H9 (cell line): ENCODE results near the gene SYT9. TPM values are rescaled to one million over a fixed set of nuclear protein-coding genes. Genes with fewer than 3 reads are reported as not detected.

ENCODE experiments used
- DNase-seq: peaks from one replicate; pipeline ENCODE4 v3.0.0-alpha.2; 2017
- H2AFZ ChIP-seq: one replicate; pipeline ENCODE4 v1.6.1; 2013; ENCODE audit warnings: mild to moderate bottlenecking, low read length, control low read depth, moderate library complexity
- H2AK5ac ChIP-seq: 2 replicates; pipeline ENCODE4 v1.6.1; 2013; ENCODE audit warnings: low read length, control low read depth, mixed read lengths; ENCODE audit not compliant: insufficient read length
- H2BK120ac ChIP-seq: one replicate; pipeline ENCODE4 v1.6.1; 2013; ENCODE audit warnings: low read depth, mild to moderate bottlenecking, low read length, control low read depth, inconsistent platforms; ENCODE audit not compliant: poor library complexity, severe bottlenecking
- H2BK12ac ChIP-seq: 2 replicates; pipeline ENCODE4 v1.6.1; 2013; ENCODE audit warnings: low read length, control low read depth, mixed read lengths, low read depth; ENCODE audit not compliant: insufficient read length
- H2BK15ac ChIP-seq: 2 replicates; pipeline ENCODE4 v1.6.1; 2013; ENCODE audit warnings: low read depth, low read length, control low read depth
- H2BK20ac ChIP-seq: one replicate; pipeline ENCODE4 v1.6.1; 2013; ENCODE audit warnings: low read depth, mild to moderate bottlenecking, low read length, control low read depth, inconsistent platforms; ENCODE audit not compliant: poor library complexity, severe bottlenecking
- H2BK5ac ChIP-seq: 2 replicates; pipeline ENCODE4 v1.6.1; 2013; ENCODE audit warnings: low read length, control low read depth, mixed read lengths; ENCODE audit not compliant: insufficient read length
- H3K14ac ChIP-seq: 2 replicates; pipeline ENCODE4 v1.6.1; 2013; ENCODE audit warnings: low read length, control low read depth; ENCODE audit not compliant: insufficient read depth
- H3K18ac ChIP-seq: 2 replicates; pipeline ENCODE4 v1.6.1; 2013; ENCODE audit warnings: low read depth, mild to moderate bottlenecking, mixed read lengths, low read length, control low read depth; ENCODE audit not compliant: insufficient read length
- H3K23ac ChIP-seq: 2 replicates; pipeline ENCODE4 v1.6.1; 2013; ENCODE audit warnings: low read length, control low read depth, mixed read lengths, low read depth; ENCODE audit not compliant: insufficient read length
- H3K23me2 ChIP-seq: 2 replicates; pipeline ENCODE4 v1.6.1; 2013; ENCODE audit warnings: low read depth, mild to moderate bottlenecking, mixed read lengths, low read length, control low read depth; ENCODE audit not compliant: insufficient read length, poor library complexity, severe bottlenecking
- H3K27ac ChIP-seq: 2 replicates; pipeline ENCODE4 v1.5.1; 2013; ENCODE audit warnings: low read length, control low read depth, mixed read lengths, low read depth; ENCODE audit not compliant: insufficient read length
- H3K27me3 ChIP-seq: 2 replicates; pipeline ENCODE4 v1.6.1; 2013; ENCODE audit warnings: low read length, control low read depth, inconsistent platforms; ENCODE audit not compliant: insufficient read depth
- H3K4ac ChIP-seq: 2 replicates; pipeline ENCODE4 v1.6.1; 2013; ENCODE audit warnings: low read depth, mild to moderate bottlenecking, control low read depth, inconsistent platforms, low read length, moderate library complexity
- H3K4me1 ChIP-seq: 2 replicates; pipeline ENCODE4 v1.6.1; 2013; ENCODE audit warnings: low read length, control low read depth, inconsistent platforms; ENCODE audit not compliant: insufficient read depth
- H3K4me2 ChIP-seq: 2 replicates; pipeline ENCODE4 v1.6.1; 2013; ENCODE audit warnings: low read length, control low read depth, mixed read lengths; ENCODE audit not compliant: insufficient read length, insufficient read depth
- H3K56ac ChIP-seq: 2 replicates; pipeline ENCODE4 v1.6.1; 2013; ENCODE audit warnings: low read depth, mild to moderate bottlenecking, mixed read lengths, low read length, control low read depth; ENCODE audit not compliant: insufficient read length
- H3K79me1 ChIP-seq: 2 replicates; pipeline ENCODE4 v1.6.1; 2013; ENCODE audit warnings: low read depth, mild to moderate bottlenecking, moderate library complexity, low read length, control low read depth, inconsistent platforms; ENCODE audit not compliant: insufficient read depth, poor library complexity, severe bottlenecking
- H3K79me2 ChIP-seq: 2 replicates; pipeline ENCODE4 v1.6.1; 2013; ENCODE audit warnings: low read length, control low read depth, inconsistent platforms; ENCODE audit not compliant: insufficient read depth
- H3K9ac ChIP-seq: 2 replicates; pipeline ENCODE4 v1.6.1; 2013; ENCODE audit warnings: low read length, control low read depth, mixed read lengths; ENCODE audit not compliant: insufficient read length; ENCODE audit errors: extremely low read depth
- H3K9me3 ChIP-seq: one replicate; pipeline ENCODE4 v1.6.1; 2013; ENCODE audit warnings: low read depth, low read length, inconsistent platforms; ENCODE audit not compliant: control insufficient read depth
- H3T11ph ChIP-seq: one replicate; pipeline ENCODE4 v1.6.1; 2013; ENCODE audit warnings: mild to moderate bottlenecking, low read length, control low read depth, inconsistent platforms
- H4K20me1 ChIP-seq: one replicate; pipeline ENCODE4 v1.6.1; 2013; ENCODE audit not compliant: control insufficient read depth, insufficient read length, insufficient read depth
- H4K5ac ChIP-seq: 2 replicates; pipeline ENCODE4 v1.6.1; 2013; ENCODE audit warnings: low read depth, mild to moderate bottlenecking, mixed read lengths, low read length, control low read depth; ENCODE audit not compliant: insufficient read length
- H4K8ac ChIP-seq: replicated peaks from 2 replicates; pipeline ENCODE4 v1.6.1; 2013; ENCODE audit warnings: low read length, control low read depth, mixed read lengths, low read depth; ENCODE audit not compliant: insufficient read length
- H4K91ac ChIP-seq: 2 replicates; pipeline ENCODE4 v1.6.1; 2013; ENCODE audit warnings: low read depth, mild to moderate bottlenecking, moderate library complexity, mixed read lengths, low read length, control low read depth; ENCODE audit not compliant: insufficient read length
- H3K27ac Mint-ChIP-seq, 3 experiments: 2 replicates in 2 of 3; 3 replicates in 1 of 3; pipeline ENCODE4 v1.8.0; 2020 to 2021; ENCODE audit warnings: mixed read lengths in 3 of 3, mild to moderate bottlenecking in 1 of 3, moderate library complexity in 1 of 3
- H3K27me3 Mint-ChIP-seq: 2 replicates; pipeline ENCODE4 v1.8.0; 2021; ENCODE audit warnings: low read depth, mild to moderate bottlenecking, moderate library complexity, mixed read lengths
- H3K36me3 Mint-ChIP-seq, 3 experiments: 2 replicates in 2 of 3; 3 replicates in 1 of 3; pipeline ENCODE4 v1.8.0; 2020 to 2021; ENCODE audit warnings: low read depth in 3 of 3, mixed read lengths in 3 of 3; ENCODE audit not compliant: insufficient read depth in 1 of 3
- H3K4me1 Mint-ChIP-seq, 2 experiments: 2 replicates each; pipeline ENCODE4 v1.8.0; 2020; ENCODE audit warnings: mixed read lengths in 2 of 2
- H3K4me3 Mint-ChIP-seq, 2 experiments: 2 replicates in 1 of 2; 3 replicates in 1 of 2; pipeline ENCODE4 v1.8.0; 2020 to 2021; ENCODE audit warnings: mild to moderate bottlenecking in 2 of 2, mixed read lengths in 2 of 2, moderate library complexity in 1 of 2
- H3K9me3 Mint-ChIP-seq, 2 experiments: 2 replicates in 1 of 2; 3 replicates in 1 of 2; pipeline ENCODE4 v1.8.0; 2020; ENCODE audit warnings: mild to moderate bottlenecking in 2 of 2, mixed read lengths in 2 of 2, moderate library complexity in 1 of 2
- WGBS: extraction: QIAGEN DNeasy Blood & Tissue Kit; methylation state at CpG from one replicate; pipeline ENCODE4 v1.1.7; 2013; ENCODE audit warnings: missing lambda C conversion rate, low lambda C conversion rate, mixed read lengths; ENCODE audit not compliant: insufficient read length; ENCODE audit errors: extremely low coverage; 5-methylcytosine and 5-hydroxymethylcytosine counted together
- total RNA-seq: library from RNA; stranded (reverse); gene quantifications from 2 replicates; pipeline ENCODE4 v1.2.1, GENCODE V29; 2021
- TF ChIP-seq, protein P1 (sequence below): fragments of 200-600 bp; sonication (generic); conservative IDR thresholded peaks from 3 replicates; pipeline ENCODE4 v1.8.0; 2021; ENCODE audit warnings: antibody characterized with exemption, mild to moderate bottlenecking

SYT9 gene
- total RNA-seq, 1 experiment from 2014 or later, result 0.63 TPM

DNA sequence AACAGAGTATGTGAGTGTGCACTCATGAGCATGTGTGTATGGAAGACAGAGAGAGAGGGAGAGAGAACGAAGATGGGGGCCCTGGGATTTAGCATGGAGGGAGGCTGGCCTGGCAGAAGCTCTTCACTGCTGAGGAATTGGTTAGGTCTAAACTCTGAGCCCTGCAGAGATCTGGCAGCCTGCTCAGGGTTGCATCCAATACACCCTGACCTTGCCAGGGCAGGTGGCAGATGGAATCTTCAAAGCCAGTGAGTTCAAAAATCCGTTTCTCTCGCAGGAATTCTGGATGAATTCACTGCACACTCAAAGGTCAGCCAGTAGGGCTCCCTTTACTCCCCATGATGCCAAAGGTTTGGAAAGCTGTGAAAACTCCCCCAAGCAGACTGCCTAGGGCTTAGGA is 172.2 kb downstream of the SYT9 start:
- H3K56ac ChIP-seq, result no peak overlapping the region
- no peaks in the 10 kb centered on the region for H3K79me1 ChIP-seq
- no peak overlapping the region for H4K8ac ChIP-seq

More for the DNA sequence above, 172.2 kb downstream of the SYT9 start:
- Histone ChIP-seq H2BK12ac (no peak overlapping the region), H3T11ph (no peak overlapping the region), H2BK20ac (no peak overlapping the region), H3K4me1 (0 out of 2 replicates have a peak, but pooled peaks cover under 1% of the 10 kb centered on the region), H3K18ac (no peak overlapping the region), H3K27me3 (no peaks in the 10 kb centered on the region; the same call in 1 of the 2 replicates), H3K14ac (no peak overlapping the region), H3K23ac (no peak overlapping the region), H3K4ac (no peak overlapping the region), H2AFZ (no peak overlapping the region), H4K91ac (no peak overlapping the region), H3K27ac (no peak overlapping the region), H2BK120ac (no peak overlapping the region), H3K9me3 (no peaks in the 10 kb centered on the region), H2BK5ac (no peak overlapping the region), H3K4me2 (no peak overlapping the region), H3K79me2 (no peaks in the 10 kb centered on the region), H4K5ac (no peak overlapping the region), H3K9ac (no peak overlapping the region), H4K20me1 (no peaks in the 10 kb centered on the region), H2BK15ac (no peak overlapping the region), H3K23me2 (no peaks in the 10 kb centered on the region), H2AK5ac (no peak overlapping the region)
- Mint-ChIP-seq H3K27ac (no peak overlapping the region; a peak in 1 of 7 replicates), H3K4me1 (no peaks in the 10 kb centered on the region), H3K4me3 (no peak overlapping the region), H3K36me3 (no peaks in the 10 kb centered on the region), H3K27me3 (no peaks in the 10 kb centered on the region), H3K9me3 (no peaks in the 10 kb centered on the region)
- TF ChIP-seq, protein P1, sequence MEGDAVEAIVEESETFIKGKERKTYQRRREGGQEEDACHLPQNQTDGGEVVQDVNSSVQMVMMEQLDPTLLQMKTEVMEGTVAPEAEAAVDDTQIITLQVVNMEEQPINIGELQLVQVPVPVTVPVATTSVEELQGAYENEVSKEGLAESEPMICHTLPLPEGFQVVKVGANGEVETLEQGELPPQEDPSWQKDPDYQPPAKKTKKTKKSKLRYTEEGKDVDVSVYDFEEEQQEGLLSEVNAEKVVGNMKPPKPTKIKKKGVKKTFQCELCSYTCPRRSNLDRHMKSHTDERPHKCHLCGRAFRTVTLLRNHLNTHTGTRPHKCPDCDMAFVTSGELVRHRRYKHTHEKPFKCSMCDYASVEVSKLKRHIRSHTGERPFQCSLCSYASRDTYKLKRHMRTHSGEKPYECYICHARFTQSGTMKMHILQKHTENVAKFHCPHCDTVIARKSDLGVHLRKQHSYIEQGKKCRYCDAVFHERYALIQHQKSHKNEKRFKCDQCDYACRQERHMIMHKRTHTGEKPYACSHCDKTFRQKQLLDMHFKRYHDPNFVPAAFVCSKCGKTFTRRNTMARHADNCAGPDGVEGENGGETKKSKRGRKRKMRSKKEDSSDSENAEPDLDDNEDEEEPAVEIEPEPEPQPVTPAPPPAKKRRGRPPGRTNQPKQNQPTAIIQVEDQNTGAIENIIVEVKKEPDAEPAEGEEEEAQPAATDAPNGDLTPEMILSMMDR, result no peak
- no CpG with 5 or more reads among the region's 3 CpGs for WGBS
- no peak for DNase-seq
